ENCODE measurements around the gene PMCH.

Gene PMCH

DNA sequence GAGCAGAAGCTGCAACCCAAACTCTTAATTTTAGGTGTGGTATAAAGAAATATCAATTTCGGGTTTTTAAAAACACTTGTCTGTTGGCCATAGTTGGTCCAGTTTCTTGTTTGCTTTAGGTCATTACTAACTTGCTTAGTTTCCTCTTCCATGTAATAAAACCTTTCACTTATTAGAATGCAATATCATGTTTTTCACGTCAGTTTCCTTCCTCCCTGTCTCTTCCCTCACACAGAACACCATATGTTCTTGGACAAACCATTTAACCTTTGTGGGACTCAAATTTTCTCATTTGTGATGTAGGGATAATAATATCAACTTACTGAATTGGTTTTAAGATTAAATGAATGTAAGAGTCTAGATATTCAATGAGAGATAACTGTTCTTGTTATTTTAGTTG lies 22.9 kb downstream of the PMCH start:
- no peak for DNase-seq (ENCODE audit: low read depth)
- no peak overlapping the region for H3K4me3 ChIP-seq (ENCODE audit: control insufficient read depth, low read depth, low read length)
- TF ChIP-seq, protein P1, sequence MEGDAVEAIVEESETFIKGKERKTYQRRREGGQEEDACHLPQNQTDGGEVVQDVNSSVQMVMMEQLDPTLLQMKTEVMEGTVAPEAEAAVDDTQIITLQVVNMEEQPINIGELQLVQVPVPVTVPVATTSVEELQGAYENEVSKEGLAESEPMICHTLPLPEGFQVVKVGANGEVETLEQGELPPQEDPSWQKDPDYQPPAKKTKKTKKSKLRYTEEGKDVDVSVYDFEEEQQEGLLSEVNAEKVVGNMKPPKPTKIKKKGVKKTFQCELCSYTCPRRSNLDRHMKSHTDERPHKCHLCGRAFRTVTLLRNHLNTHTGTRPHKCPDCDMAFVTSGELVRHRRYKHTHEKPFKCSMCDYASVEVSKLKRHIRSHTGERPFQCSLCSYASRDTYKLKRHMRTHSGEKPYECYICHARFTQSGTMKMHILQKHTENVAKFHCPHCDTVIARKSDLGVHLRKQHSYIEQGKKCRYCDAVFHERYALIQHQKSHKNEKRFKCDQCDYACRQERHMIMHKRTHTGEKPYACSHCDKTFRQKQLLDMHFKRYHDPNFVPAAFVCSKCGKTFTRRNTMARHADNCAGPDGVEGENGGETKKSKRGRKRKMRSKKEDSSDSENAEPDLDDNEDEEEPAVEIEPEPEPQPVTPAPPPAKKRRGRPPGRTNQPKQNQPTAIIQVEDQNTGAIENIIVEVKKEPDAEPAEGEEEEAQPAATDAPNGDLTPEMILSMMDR (conservative IDR thresholded peaks at IDR 0.05; ENCODE audit: control insufficient read depth, insufficient read depth, low read depth, low read length): no peak

DNA sequence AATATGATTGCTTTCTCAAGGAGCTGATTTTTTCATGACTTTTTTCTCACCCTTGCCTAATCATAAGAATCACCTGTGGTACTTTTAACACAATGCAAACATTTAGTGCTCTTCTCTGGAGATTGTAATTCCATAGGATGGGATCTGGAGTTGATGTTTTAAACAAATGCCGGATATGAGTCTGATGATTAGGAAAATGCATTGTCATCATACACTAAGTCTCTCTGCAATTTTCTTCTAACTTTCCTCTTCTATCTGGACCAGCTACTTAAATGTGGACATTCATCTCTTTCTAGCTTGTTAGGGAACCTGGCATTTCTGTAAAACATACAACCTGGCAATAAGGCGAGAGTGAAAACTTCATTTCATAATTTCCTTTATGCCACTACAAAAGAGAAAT lies 23.5 kb downstream of the PMCH start:
- no peak for DNase-seq (ENCODE audit: low read depth)
- TF ChIP-seq, protein P1 (conservative IDR thresholded peaks at IDR 0.05; ENCODE audit: control insufficient read depth, insufficient read depth, low read depth, low read length): no peak

DNA sequence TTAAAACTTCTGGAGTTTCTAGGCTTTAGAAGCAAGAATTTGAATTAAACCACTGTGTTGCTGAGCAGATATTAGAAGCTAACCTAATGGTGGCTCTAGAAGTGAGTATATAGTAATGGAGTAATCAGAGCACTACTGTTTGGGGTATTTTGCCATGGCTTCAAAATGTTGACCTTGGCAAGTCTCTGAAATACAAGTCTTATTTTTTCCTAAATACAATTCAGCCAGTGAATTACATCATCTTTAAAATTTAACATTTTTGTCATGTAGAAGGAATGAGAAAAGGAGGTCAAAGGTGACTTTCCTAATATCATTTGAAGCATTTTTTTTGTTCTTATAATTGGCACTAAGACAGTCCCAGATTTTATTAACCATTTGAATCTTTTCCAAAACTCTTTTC lies 25.2 kb downstream of the PMCH start:
- DNase-seq (ENCODE audit: low read depth): peak; percentile 73

More for the DNA sequence above, 23.5 kb downstream of the PMCH start:
- no peak overlapping the region for H3K4me3 ChIP-seq (ENCODE audit: control insufficient read depth, low read depth, low read length)

DNA sequence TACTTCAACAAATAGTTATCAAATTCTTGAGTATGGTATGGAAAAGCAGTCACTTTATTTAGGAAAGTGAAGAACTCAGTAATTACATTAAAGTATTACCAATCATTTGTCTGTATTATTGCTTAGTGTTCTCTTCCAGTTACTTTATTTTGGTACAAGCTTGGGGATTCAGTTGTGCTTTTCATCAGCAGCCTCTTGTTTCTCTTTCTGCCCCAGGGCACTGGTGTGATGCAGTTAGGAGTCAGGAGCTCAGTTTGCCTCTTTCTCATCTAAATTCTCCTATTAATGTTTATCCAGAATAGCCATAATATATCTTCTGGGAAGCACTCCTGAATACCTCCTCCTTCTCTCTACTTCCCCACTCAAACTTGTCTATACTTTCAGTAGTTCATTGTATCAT lies 25.7 kb downstream of the PMCH start:
- H3K4me3 ChIP-seq (ENCODE audit: control insufficient read depth, low read depth, low read length): no peak overlapping the region
- no peak for DNase-seq (ENCODE audit: low read depth)
- TF ChIP-seq, protein P1 (conservative IDR thresholded peaks at IDR 0.05; ENCODE audit: control insufficient read depth, insufficient read depth, low read depth, low read length): no peak

More for the DNA sequence above, 25.2 kb downstream of the PMCH start:
- H3K4me3 ChIP-seq (ENCODE audit: control insufficient read depth, low read depth, low read length): no peak overlapping the region
- TF ChIP-seq, protein P1 (conservative IDR thresholded peaks at IDR 0.05; ENCODE audit: control insufficient read depth, insufficient read depth, low read depth, low read length): no peak

DNA sequence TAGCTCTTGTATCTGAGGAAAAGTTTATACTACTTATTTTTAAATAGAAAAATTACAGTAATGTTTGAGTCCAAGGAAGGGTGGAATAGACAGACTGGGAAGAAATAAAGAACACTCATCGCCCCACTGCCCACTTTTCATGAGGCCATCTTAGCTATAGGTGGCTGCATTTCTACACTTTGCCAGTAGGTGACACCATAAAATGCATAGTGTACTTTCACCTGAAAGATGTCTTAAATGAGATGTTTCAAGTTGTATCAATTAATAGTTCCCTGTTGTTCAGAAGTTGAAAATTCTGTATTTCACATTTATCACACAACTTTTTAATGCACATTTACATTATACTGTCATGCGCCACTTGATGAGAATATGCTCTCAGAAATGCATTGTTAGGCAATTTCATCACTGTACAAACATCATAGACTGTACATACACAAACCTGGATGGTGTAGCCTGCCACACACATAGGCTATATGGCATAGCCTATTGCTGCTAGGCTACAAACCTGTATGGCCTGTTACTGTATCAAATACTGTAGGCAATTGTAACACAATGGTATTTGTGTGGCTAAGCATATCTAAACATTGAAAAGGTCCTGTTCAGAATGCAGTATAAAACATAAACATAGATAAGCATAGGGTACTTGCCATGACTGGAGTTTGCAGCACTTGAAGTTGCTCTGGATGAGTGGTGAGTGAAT lies 27.6 kb downstream of the PMCH start:
- peak; percentile 45 for DNase-seq (ENCODE audit: low read depth)
- no peak overlapping the region for H3K4me3 ChIP-seq (ENCODE audit: control insufficient read depth, low read depth, low read length)
- TF ChIP-seq, protein P1 (conservative IDR thresholded peaks at IDR 0.05; ENCODE audit: control insufficient read depth, insufficient read depth, low read depth, low read length): peak; percentile 72

DNA sequence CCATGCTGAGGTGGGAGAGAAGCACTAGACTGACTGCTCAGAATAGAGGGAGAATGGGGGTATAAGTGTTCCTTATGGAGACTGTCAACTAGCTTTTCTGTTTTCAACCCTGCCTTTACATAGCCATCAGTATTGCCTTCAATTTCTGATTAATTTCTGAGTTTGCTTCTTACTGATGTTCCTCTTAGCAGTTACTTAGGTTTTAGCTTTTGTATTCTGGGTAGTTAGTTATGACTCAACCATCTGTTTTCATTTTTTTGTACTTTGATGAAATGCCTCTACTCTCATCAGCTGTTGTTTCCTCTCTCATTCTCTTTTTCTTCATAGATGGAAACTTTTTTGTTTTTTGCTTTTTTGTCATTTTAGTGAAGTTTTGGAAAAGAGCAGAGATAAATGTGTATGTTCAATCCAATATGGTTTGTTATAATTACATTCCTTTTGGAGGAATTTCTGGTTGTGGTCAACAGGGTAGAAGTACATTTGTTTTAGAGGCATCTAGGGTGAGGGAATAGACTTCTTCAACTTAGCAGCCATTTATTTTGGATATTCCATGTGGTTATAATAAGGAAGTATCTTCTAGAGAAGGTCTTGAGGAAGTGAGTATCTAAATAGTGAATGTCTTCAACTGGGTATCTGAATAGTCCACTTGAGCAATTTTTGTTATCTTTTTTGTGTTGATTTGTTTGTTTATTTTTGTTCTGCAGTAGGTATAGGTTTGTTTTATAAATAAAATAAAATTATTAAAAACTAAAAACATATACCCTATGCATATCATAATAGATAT lies 29.6 kb downstream of the PMCH start:
- TF ChIP-seq, protein P1 (conservative IDR thresholded peaks at IDR 0.05; ENCODE audit: control insufficient read depth, insufficient read depth, low read depth, low read length): no peak
- peak; percentile 57 for DNase-seq (ENCODE audit: low read depth)
- H3K4me3 ChIP-seq (ENCODE audit: control insufficient read depth, low read depth, low read length): no peak overlapping the region
